OCI-LY7 (cell line): ENCODE results near the gene GLB1L2. TPM values are rescaled to one million over a fixed set of nuclear protein-coding genes. Genes with fewer than 3 reads are reported as not detected.

Source experiments
- BruUV-seq: library from RNA; stranded (reverse); fragments of 400-500 nt; replicated peaks from 2 replicates; lab custom pipeline; 2021; lab: Mats Ljungman, UMichigan
- CTCF ChIA-PET: fragments of 300-600 bp; sonication (Branson Sonifier 250); formaldehyde crosslinking; loops from one replicate; lab custom pipeline; 2022; ENCODE audit warnings: antibody characterized with exemption; ENCODE audit not compliant: unreplicated experiment; lab: Charles Lee
- POLR2A ChIA-PET: fragments of 300-600 bp; sonication (Branson Sonifier 250); formaldehyde crosslinking; loops from one replicate; lab custom pipeline; 2022; ENCODE audit warnings: antibody characterized with exemption; lab: Charles Lee
- DNase-seq: peaks from one replicate; pipeline ENCODE4 v3.0.0-alpha.2; 2015; ENCODE audit warnings: low spot score
- H2AFZ ChIP-seq: fragments of 200-600 bp; sonication (generic), shearing (Covaris generic); 2 replicates; pipeline ENCODE4 v1.6.1; 2014; ENCODE audit warnings: mild to moderate bottlenecking, antibody characterized with exemption, low read length, moderate library complexity
- H3K27ac ChIP-seq: fragments of 200-600 bp; sonication (generic); 2 replicates; pipeline ENCODE4 v1.5.1; 2014; ENCODE audit warnings: mixed run types, low read depth, mild to moderate bottlenecking, moderate library complexity, low read length, inconsistent platforms; ENCODE audit not compliant: poor library complexity, severe bottlenecking
- H3K36me3 ChIP-seq: fragments of 200-600 bp; sonication (generic); 2 replicates; pipeline ENCODE4 v1.6.1; 2014; ENCODE audit warnings: mild to moderate bottlenecking, antibody characterized with exemption, low read length, moderate library complexity, mixed read lengths; ENCODE audit not compliant: insufficient read depth
- H3K4me1 ChIP-seq: fragments of 200-600 bp; sonication (generic); 2 replicates; pipeline ENCODE4 v1.5.1; 2014; ENCODE audit warnings: mild to moderate bottlenecking, low read length; ENCODE audit not compliant: insufficient read depth, poor library complexity, severe bottlenecking
- H3K4me2 ChIP-seq: fragments of 200-600 bp; sonication (generic); 2 replicates; pipeline ENCODE4 v1.6.1; 2014; ENCODE audit warnings: mild to moderate bottlenecking, low read length
- H3K4me3 ChIP-seq: fragments of 200-600 bp; sonication (generic); 2 replicates; pipeline ENCODE4 v1.5.1; 2014; ENCODE audit warnings: mild to moderate bottlenecking, low read depth, low read length; ENCODE audit not compliant: poor library complexity, severe bottlenecking
- H3K79me2 ChIP-seq: fragments of 200-600 bp; sonication (generic); 2 replicates; pipeline ENCODE4 v1.6.1; 2016; ENCODE audit warnings: low read depth, mild to moderate bottlenecking, low read length, moderate library complexity, mixed read lengths; ENCODE audit not compliant: insufficient read depth
- H3K9me2 ChIP-seq: fragments of 200-600 bp; sonication (generic); 2 replicates; pipeline ENCODE4 v1.6.1; 2016; ENCODE audit warnings: mild to moderate bottlenecking, low read length, mixed read lengths; ENCODE audit not compliant: insufficient read depth
- H3K9me3 ChIP-seq: fragments of 200-600 bp; sonication (generic); 2 replicates; pipeline ENCODE4 v1.6.1; 2014; ENCODE audit warnings: mild to moderate bottlenecking, mixed run types, low read length, mixed read lengths
- H4K20me1 ChIP-seq: fragments of 200-600 bp; sonication (generic); 2 replicates; pipeline ENCODE4 v1.6.1; 2014; ENCODE audit warnings: mild to moderate bottlenecking, antibody characterized with exemption, low read length, moderate library complexity, mixed read lengths; ENCODE audit not compliant: insufficient read depth
- CTCF ChIP-seq: fragments of 200-600 bp; sonication (generic); conservative IDR thresholded peaks from 2 replicates; pipeline ENCODE4 v1.5.1; 2014; ENCODE audit warnings: mild to moderate bottlenecking, antibody characterized with exemption, low read length, moderate library complexity, mixed read lengths
- EZH2phosphoT487 ChIP-seq: fragments of 200-600 bp; sonication (generic); IDR thresholded peaks from 2 replicates; pipeline ENCODE4 v1.6.1; 2018; ENCODE audit warnings: low read depth, borderline replicate concordance, mild to moderate bottlenecking, mixed run types, antibody characterized with exemption, low read length, moderate library complexity, mixed read lengths
- intact Hi-C: fragments of 100-400 bp; cut with micrococcal nuclease; formaldehyde crosslinking; loops from one replicate; pipeline ENCODE4 v1.10.0; 2022; ENCODE audit not compliant: unreplicated experiment
- total RNA-seq, 2 experiments: library from RNA; depleted of rRNA in 1 of 2; stranded (reverse); fragments of >200 nt in 1 of 2; shearing (Covaris generic) in 1 of 2; gene quantifications; 2 replicates each; pipeline ENCODE4 v1.2.3, GENCODE V29; 2014 to 2022

Gene GLB1L2
- total RNA-seq, 2 experiments from 2014 or later, result not detected

GRCh38 chr11:134345237-134345550 is 13.4 kb downstream of the GLB1L2 start:
- no peaks in the 10 kb centered on the region for H3K9me3 ChIP-seq
- H3K4me3 ChIP-seq, result no peak overlapping the region
- no peak overlapping the region for H3K27ac ChIP-seq
- POLR2A ChIA-PET, result no interaction called here
- no peaks in the 10 kb centered on the region for H3K4me1 ChIP-seq
- no TSS peak for BruUV-seq
- no peaks in the 10 kb centered on the region for H3K79me2 ChIP-seq
- DNase-seq, result no peak
- intact Hi-C loops, result no loop called here
- CTCF ChIA-PET, result no interaction called here
- no peaks in the 10 kb centered on the region for H3K9me2 ChIP-seq
- H3K4me2 ChIP-seq, result no peak overlapping the region
- no peak overlapping the region for H2AFZ ChIP-seq
- no peaks in the 10 kb centered on the region for H3K36me3 ChIP-seq
- no peak for TF ChIP-seq EZH2phosphoT487
- no peak for TF ChIP-seq CTCF
- H4K20me1 ChIP-seq, result no peaks in the 10 kb centered on the region

GRCh38 chr11:134346101-134346975 is 14.6 kb downstream of the GLB1L2 start:
- no peak for DNase-seq
- Histone ChIP-seq H3K36me3 (no peaks in the 10 kb centered on the region), H2AFZ (no peak overlapping the region), H4K20me1 (no peaks in the 10 kb centered on the region), H3K4me3 (no peak overlapping the region), H3K4me2 (no peak overlapping the region), H3K4me1 (no peaks in the 10 kb centered on the region), H3K79me2 (no peaks in the 10 kb centered on the region), H3K9me2 (no peaks in the 10 kb centered on the region), H3K27ac (no peak overlapping the region), H3K9me3 (no peaks in the 10 kb centered on the region)
- ChIA-PET CTCF (no interaction called here), POLR2A (no interaction called here)
- intact Hi-C loops, result no loop called here
- no TSS peak for BruUV-seq
- TF ChIP-seq EZH2phosphoT487 (no peak), CTCF (no peak)

- Histone ChIP-seq H3K36me3 (no peaks in the 10 kb centered on the region), H3K4me2 (no peak overlapping the region), H3K27ac (no peak overlapping the region), H3K4me1 (no peaks in the 10 kb centered on the region), H3K9me3 (no peaks in the 10 kb centered on the region), H3K4me3 (no peak overlapping the region), H4K20me1 (no peaks in the 10 kb centered on the region), H3K9me2 (no peaks in the 10 kb centered on the region), H2AFZ (no peak overlapping the region), H3K79me2 (no peaks in the 10 kb centered on the region)
- CTCF ChIA-PET, result no interaction called here
- intact Hi-C loops, result no loop called here
- DNase-seq, result no peak
- TF ChIP-seq CTCF, result no peak
- TF ChIP-seq EZH2phosphoT487, result no peak
- POLR2A ChIA-PET, result no interaction called here
- BruUV-seq, result no TSS peak
These were observed 15.2 kb downstream of the GLB1L2 start for GRCh38 chr11:134346976-134347350.
